SK-MEL-5 (cell line): ENCODE measurements around the gene SLC35E2B. TPM values are rescaled to one million over a fixed set of nuclear protein-coding genes. Genes with fewer than 3 reads are reported as not detected.

Experiments
- DNase-seq: peaks from one replicate; pipeline ENCODE4 v3.0.0-alpha.2; 2016; ENCODE audit warnings: low read depth, low spot score
- in situ Hi-C: cut with HindIII; loops from 2 replicates; pipeline ENCODE4 v1.10.0; 2016; ENCODE audit warnings: low sequenced_read_pairs, high pct_unique_total_duplicates, low pct_unique_long_range_greater_than_20kb
- total RNA-seq: library from RNA; depleted of rRNA; stranded (reverse); fragments of >200 nt; shearing (Covaris generic); gene quantifications from 2 replicates; pipeline ENCODE4 v1.2.3, GENCODE V29; 2014; rRNA removed

Gene SLC35E2B
- total RNA-seq, 1 experiment from 2014 or later = 7.7 TPM

- peak; percentile 35 for DNase-seq
- in situ Hi-C loops = no loop called here
Observed at GRCh38 chr1:1609822-1610485, 82.6 kb downstream of the SLC35E2B start.

Other genes starting within 250 kb of the SLC35E2B start
- 0.05 TPM in 1 of 2 replicates, not detected in the other for gene ATAD3C, start 243.1 kb downstream of the SLC35E2B start, total RNA-seq
- gene ATAD3B, start 221.0 kb downstream of the SLC35E2B start, total RNA-seq = 31.3 and 36.3 TPM in 2 replicates
- 32.1 and 36.5 TPM in 2 replicates for gene ATAD3A, start 180.6 kb downstream of the SLC35E2B start, total RNA-seq
- gene TMEM240, start 152.2 kb downstream of the SLC35E2B start, total RNA-seq = 0.29 TPM in 1 of 2 replicates, not detected in the other
- 56.5 TPM in 2 replicates for gene SSU72, start 117.9 kb downstream of the SLC35E2B start, total RNA-seq
- gene FNDC10, start 92.7 kb downstream of the SLC35E2B start, total RNA-seq = 6.6 and 7.1 TPM in 2 replicates
- 17.8 and 22.7 TPM in 2 replicates for gene MIB2, start 77.3 kb downstream of the SLC35E2B start, total RNA-seq
- not detected in 2 replicates for gene MMP23B, start 60.6 kb downstream of the SLC35E2B start, total RNA-seq
- gene CDK11B, start 33.8 kb downstream of the SLC35E2B start, total RNA-seq = 4.4 and 6.6 TPM in 2 replicates
- gene CDK11A, start 31.6 kb upstream of the SLC35E2B start, total RNA-seq = 4.4 and 6.7 TPM in 2 replicates
- 32.8 and 33.4 TPM in 2 replicates for gene NADK, start 85.7 kb upstream of the SLC35E2B start, total RNA-seq
- gene GNB1, start 198.3 kb upstream of the SLC35E2B start, total RNA-seq = 50.5 and 51.2 TPM in 2 replicates
- 0.08 and 0.67 TPM in 2 replicates for gene CALML6, start 222.5 kb upstream of the SLC35E2B start, total RNA-seq
- gene TMEM52, start 226.5 kb upstream of the SLC35E2B start, total RNA-seq = 0.67 TPM in 1 of 2 replicates, not detected in the other